GM19193 (cell line): Measurements from ENCODE around the gene MCC.

Experiments
- POLR2A ChIP-seq: IDR thresholded peaks from 4 replicates; pipeline ENCODE4 v1.6.1; 2011; ENCODE audit not compliant: insufficient read depth, insufficient read length; ENCODE audit errors: extremely low read depth

Gene MCC

DNA sequence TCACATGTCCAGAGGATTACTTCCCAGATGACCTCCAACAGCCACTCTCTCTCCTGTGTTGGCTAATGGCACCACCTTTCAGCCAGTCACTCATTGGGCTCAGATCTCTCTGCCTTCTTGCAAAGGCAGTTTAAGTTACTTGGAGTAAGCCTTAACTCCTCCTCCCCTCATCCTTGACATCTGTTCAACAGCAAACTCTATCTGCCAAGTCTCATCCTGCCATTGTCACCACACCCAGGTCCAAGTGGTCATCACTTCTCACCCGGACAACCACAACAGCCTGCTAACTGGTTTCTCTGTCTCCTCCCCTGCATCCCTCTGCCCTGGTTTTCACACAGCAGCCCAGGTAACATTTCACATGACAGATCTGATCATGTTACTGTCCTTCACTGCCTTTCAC lies 453.2 kb downstream of the MCC start:
- no peak for TF ChIP-seq POLR2A

DNA sequence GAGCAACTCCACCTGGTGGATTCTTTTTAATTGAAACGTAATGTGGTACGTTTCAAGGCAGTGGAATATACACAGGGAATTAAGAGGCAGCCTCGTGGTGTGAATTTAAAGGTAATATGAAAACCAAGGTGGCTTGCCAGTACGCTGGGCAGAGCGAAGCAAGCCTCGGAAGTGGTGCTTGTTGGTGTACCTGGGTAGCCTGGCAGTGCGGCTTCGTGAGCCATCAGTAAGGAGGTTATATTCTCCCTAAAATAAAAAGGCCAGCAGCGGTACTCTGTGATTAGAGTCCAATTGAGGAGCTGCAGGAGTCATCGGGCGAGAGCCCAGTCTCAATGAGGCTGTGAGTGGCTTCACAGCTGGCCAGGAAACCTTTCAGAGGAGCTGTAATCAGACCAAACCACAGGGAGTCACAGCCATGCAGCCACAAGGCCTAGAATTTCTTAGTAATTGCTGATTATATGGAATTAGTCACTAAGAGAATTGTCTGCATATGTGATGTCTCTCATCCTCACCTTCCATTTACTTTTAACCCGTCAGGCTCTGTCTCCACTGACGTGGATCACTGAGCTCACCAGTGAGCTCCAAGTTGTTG lies 454.0 kb downstream of the MCC start:
- TF ChIP-seq POLR2A: no peak

DNA sequence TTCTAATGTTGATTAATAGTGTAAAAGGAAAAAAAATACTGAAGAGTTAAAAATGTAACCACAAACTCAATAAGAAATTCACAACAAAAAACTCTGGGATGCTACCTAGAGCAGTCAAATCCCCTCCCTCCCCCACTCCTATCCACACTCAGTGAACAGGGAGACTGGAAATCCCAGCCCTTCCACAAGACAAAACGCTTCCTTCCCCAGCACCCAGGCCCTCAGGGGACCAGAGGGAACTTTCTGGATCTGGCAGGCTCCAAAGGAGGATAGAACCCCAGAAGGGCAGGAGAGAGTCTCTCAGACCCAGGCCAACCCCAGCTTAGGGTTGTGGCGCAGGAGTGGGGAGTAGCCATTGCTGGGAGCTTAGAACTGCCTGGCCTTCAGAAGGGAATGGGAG lies 456.7 kb downstream of the MCC start:
- no peak for TF ChIP-seq POLR2A

DNA sequence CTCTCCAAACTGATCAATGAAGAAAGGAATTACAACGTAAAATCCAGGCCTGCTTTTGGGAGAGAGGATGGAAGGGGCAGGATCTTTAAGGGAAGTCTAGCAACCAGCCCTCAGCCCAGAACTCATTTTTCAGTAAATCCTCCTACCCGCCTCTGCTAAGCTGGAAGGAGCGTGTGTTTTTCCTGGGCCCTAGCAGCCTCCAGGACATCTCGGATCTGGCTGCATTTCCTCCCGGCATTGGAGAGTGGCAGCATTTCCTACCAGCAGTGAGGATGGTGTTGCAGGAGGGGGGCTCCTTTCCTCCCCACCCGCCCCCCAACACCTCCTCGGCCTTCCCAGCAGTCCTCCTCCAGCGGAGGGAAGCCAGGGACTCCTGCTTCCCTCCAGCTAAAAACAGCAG lies 457.1 kb downstream of the MCC start:
- no peak for TF ChIP-seq POLR2A

DNA sequence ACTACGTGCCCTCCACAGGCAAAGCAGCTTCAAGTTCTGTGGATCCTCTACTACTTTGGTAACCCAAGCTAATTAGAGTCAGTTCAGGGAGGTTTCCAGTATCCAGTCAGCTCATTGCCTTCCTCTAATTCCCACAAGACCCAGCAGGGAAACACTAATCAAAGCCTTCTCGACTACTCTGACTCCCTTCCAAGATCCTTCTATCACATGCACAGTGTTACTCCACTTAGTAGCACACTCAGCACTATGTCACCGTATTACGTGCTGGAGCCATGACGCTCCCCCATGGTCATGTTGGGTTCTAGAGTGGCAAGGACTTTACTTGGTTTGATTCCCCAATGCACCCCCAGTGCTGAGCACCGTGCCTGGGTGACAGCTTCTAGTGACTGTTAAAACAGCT lies 458.6 kb downstream of the MCC start:
- no peak for TF ChIP-seq POLR2A

DNA sequence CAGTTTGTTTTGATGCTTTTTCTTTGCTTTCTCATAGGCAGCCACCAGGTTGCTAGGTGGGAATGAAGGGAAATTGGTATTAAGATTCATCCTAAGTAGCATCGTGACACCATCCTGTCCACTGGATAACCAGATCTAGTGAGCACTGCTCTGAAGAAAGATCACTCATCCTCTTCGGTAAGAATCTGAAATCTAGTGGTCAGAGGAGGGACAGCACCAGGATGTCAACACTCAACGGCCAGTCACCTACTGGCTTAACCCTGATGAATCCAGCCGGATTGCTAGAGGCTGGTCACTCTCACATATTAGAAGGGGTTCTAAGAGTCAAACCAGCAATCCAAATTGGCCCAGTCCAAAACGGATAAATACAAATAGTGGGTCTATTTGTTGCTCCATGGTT lies 460.8 kb downstream of the MCC start:
- TF ChIP-seq POLR2A: no peak

DNA sequence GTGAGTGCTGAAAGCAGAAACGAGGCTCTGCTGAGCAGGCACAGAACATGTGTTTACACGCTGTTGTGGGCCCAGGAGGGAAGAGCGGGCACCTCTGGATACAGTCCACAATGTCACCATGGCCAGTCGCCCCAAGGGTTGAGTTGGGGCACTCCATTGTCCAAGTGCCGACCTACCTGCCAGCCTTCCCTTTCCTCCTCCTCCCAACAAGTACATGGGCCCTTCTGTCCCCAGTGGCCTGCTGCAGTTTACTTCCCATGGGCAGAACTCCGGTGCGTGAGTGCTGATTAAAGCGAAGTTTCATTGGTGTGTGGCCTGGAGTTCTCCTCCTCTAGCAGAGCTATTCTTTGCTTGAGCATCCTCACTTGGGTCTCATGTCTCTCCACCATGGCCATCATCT lies 461.2 kb downstream of the MCC start:
- TF ChIP-seq POLR2A: no peak

DNA sequence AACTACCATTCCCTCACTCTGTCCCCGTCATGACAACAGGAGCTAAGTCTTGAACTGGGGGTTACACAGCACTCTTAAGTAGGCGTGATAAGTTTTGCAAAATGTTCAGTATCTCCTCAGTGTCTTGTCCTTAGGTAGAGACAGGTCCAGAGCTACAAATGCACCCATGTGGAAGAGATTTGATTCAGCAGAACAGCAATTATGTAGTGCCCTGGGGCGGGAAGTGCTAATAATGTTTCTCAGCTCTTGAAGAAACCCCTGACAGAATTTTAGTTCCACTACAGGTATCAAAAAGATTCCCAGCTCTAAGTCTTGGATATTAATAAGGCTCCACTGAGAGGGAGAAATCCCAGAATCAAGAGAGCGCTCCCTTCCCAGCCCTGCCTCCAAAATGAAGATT lies 462.0 kb downstream of the MCC start:
- no peak for TF ChIP-seq POLR2A

DNA sequence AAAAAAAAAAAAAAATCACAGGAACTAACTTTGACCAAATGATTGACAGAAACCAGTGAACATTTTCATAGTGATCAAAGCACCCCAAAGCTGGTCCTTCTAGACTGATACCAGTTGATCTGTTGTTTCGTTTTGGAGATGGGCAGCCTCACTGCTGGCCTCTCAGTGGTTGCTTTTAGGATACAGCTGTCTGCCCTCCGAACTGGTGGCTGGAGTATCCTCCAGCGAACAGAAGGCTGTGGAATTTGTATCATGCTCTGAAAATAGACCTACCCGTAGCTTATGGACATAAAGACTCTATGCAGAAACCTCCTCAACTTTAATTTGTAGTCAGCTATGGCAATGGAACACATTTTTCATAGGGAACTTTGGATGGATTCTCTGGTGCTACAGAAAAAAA lies 462.7 kb downstream of the MCC start:
- TF ChIP-seq POLR2A: no peak

DNA sequence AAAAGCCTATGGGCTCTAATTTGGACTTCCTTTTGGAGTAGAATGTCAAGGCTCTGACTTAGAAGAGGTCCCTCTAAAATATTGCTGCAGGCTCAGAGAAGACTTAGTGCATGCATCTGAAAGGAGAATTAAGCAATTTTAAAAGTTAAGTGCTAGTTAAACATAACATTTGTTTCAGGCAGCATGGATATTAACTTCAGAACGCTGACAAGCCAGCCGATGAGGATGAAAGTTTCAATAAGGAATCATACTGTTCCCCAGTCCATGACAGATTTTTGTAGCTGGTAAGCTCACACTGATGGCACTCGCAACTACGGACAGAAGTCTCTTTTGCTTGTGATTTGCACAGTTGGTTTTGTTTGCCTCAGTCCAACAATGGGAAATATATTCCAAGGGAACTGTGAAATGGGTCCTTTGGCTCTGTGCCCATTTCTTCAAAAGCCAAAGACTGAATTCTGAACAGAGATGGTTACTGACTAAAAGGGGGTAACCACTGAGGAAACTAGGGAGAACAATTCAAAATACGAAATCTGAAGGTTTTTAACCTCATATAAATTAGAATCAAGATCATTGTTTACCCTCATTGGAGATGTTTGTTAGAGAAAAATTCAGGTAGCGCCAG lies 464.1 kb downstream of the MCC start:
- no peak for TF ChIP-seq POLR2A

DNA sequence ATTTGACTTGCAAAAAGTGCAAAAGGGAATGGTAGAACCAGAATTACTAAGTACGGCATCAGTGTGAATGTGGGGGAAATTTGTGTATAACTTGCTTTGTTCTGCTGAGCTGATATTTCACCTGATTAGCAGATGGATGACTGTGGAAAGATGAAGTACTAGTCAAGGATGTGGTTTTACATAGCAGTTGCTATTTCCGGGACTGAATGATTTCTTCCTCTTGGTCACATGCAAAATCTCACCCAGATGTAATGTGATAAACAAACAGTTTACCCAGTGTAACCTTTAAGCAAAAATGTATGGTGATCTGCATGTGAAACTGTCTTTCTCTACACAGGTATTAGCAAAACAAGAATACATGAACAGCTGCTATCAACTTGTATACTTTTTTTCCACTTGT lies 465.6 kb downstream of the MCC start:
- no peak for TF ChIP-seq POLR2A

DNA sequence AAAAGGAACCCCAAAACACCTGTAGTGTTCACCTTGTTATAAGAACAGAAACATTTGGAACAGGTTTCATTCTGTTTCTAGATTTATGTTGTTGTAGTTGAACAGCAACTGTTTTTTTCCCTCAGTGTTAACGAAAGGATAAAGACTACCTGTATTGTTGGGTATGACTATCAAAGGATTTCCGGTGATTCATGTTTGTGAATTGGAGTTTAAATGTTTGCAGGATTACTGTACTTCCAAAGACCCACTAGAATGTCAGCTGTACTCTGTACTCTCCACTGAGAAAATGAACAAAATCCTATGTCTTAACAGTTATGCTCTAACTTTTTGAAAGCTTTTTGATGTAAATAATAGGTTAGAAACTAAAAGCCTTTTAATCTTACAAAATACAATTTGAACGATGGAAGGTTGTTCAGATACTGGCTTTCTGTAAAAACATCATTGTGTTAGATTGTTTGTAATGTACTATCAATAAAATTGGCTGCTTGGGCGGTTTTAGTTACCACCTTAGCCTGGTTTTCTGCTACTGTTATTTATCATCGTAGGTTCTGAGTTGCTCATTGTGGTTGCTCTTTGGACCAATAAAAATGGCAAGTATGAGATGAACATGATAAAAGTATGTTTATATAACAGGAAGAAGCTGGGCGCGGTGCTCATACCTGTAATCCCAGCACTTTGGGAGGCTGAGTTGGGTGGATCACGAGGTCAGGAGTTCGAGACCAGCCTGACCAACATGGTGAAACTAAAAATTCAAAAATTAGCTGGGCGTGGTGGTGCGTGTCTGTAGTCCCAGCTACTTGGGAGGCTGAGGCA lies 467.6 kb downstream of the MCC start:
- TF ChIP-seq POLR2A: no peak

DNA sequence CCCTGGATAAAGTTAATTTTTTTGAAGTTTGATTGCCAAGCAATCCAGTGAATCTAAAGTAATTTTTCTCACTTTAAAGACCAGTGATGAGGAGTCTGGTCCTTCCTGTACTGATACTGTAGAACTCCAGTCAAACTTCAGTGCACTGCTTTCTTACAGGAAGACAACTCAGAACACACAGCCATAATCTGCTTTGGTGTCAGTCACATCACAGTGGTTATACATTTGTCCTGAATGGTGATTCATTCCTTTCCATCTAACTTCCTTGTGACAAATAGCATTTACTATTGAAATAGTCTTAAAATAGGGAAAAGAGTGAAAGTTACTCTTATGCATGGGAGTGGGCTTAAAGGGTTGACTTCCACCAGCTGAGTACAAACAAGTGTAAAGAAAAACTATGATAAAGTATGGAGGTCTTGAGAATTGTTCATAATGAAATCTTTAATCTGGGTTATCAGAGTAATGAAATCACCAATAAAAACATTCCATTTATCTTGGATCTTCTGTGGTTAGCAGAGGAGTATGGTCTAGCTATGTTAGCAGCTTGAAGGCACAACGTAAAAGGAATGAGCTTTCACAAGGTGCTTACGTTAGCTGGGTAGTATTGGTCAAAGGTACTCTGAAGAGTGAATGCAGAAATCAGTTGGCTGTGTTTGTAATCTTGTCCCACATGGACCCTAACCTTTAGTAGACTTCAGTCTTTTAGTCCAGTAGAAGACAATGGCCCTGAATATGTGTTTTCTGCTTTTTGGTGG lies 470.2 kb downstream of the MCC start:
- no peak for TF ChIP-seq POLR2A

DNA sequence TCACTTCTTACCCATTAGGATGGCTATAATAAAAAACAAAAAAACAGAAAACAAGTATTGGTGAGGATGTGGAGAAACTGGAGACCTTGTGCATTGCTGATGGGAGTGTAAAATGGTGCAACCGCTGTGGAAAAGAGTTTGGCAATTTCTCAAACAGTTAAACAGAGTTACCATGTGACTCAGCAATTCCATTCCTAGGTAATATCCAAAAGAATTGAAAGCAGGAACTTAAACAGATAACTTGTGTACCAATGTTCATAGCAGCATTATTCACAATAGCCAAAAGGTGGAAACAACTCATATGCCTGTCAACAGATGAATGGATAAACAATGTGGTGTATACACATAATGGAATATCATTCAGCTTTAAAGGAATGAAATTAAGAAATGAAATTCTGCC lies 482.8 kb downstream of the MCC start:
- TF ChIP-seq POLR2A: no peak

DNA sequence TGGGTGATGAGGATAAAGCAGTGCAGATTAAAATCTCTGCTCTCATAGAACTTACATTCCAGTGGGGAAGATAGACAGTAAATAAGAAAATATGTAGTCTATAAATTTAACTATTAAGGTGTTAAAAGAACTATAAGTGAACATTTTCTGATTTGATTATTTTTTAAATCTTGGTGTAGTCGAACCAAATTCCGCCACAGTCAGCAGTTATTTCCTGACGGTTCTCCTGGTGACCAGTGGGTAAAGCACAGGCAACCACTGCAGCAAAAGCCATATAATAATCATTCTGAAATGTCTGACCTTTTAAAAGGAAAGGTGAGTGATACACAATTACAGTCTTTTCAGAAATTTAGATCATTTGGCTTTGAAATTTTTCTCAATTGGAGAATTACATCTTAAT lies 484.5 kb downstream of the MCC start:
- no peak for TF ChIP-seq POLR2A
